GM21717 (cell line): ENCODE measurements around the gene HOXD12.

Source experiments
- ATAC-seq: cut with Tn5 transposase; IDR thresholded peaks from one replicate; pipeline ENCODE4 v1.9.1; 2021; ENCODE audit warnings: mild to moderate bottlenecking, moderate library complexity; ENCODE audit not compliant: unreplicated experiment

Gene HOXD12

GRCh38 chr2:176105078-176105729 is 5.6 kb downstream of the HOXD12 start:
- no peak for ATAC-seq

- ATAC-seq, result no peak
Measured at GRCh38 chr2:176105730-176106580, 6.4 kb downstream of the HOXD12 start.

DNA sequence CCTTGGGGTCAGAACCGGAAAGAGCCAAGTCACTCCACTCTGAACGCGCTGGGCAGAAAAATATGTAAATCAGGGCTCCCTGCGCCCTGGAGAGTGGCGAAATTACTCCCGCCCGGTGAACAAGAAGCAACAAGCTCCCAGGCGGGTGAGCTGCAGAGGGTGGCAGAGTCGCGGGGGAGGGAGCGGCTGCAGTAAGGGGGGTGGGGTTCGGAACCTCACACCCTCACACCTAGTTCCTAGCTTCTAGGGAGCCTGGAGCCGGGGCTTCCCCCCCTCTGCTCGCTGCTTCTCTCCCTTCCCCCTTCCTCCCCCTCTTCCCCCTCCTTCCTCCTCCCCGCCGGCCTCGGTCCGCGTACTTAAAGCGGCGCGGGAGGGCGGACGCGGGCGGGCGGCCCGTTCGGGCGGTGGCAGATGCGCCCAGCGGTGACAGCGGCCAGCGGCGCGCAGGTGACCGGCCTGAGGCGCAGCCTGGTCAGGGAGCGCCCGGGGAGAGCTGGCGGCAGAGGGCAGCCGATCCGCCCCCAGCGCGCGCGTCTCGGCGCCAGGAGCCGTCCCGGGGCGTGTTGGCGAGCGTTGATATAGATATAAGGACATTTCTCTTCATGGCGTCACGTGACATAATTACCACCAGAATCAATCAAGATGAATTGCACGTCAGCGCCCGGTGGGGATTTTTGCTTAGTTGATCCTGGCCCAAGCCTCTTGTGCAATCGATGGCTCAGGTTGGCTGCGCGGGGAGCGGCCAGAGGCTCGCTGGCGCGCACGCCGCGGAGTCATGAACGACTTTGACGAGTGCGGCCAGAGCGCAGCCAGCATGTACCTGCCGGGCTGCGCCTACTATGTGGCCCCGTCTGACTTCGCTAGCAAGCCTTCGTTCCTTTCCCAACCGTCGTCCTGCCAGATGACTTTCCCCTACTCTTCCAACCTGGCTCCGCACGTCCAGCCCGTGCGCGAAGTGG is 7.3 kb downstream of the HOXD12 start, which contains the start of gene HOXD11:
Gene HOXD11, plus strand, starts transcription at position 700 of the 959 bp plus-strand sequence. Its CDS starts 76 bp downstream, at position 776.
- no peak for ATAC-seq

- no peak for ATAC-seq
Measured at GRCh38 chr2:176107731-176108181, 8.2 kb downstream of the HOXD12 start.

- ATAC-seq, result no peak
Measured at GRCh38 chr2:176109192-176109901, 9.8 kb downstream of the HOXD12 start.

GRCh38 chr2:176109946-176110345 is 10.4 kb downstream of the HOXD12 start:
- ATAC-seq, result no peak

- no peak for ATAC-seq
Measured at GRCh38 chr2:176110415-176111308, 11.1 kb downstream of the HOXD12 start.

DNA sequence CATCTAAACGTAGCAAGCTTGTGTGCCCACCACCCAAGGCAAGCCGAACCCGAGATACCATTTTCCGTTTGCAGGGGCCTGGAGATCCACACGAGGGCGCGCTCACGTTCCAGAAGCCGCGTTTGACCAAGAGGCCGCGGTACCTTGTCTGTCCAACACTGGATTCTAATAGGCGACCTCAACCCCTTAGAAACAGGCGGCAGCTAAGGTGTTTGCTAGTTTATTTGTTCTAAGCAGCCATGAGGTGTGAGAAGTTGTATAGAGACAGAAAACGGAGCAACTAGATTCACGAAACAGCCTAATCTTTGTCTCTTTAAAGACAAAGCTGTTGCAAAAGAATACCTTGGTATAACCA is 11.7 kb downstream of the HOXD12 start:
- ATAC-seq, result no peak

- no peak for ATAC-seq
Measured at GRCh38 chr2:176111846-176112374, 12.3 kb downstream of the HOXD12 start.

- ATAC-seq, result no peak
Measured at GRCh38 chr2:176112375-176113302, 13.0 kb downstream of the HOXD12 start.

DNA sequence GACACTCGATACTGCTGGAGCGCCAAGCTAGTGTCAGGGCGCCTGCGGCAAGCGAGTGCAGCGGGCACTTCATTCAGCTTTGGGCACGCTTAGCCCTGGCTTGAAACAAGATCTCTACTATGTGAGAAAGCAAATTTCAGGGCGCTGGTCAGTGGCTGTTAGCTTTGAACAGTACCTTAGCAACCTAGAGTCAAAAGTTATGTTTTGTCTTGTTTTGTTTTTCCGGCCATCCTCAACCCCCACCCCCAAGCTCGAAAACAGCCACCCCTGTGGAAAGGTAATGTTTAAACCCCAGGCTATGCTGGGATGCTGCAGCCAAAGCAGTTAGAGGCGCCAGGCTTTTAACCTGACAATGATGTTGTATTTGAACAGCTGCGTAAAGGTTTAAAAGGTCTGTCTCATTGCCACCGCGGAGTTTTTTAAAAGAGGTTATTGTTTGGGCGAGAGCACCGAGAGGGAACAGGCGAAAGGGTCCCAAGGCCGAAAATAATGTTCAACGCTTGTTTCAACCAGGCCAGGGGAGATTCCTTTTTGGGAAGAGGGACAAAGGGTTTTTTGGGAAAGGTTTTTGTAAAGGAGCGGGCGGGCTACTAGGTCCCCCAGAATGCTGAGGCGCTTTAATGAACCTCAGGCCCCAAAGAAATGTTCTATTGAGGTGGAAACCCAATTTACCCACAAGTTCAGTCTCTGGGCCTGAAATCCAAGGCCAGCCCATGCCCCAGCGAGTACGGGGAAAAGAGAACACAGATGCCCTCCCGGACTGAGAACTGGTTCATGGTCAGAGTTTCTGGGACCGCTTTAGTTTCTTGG is 14.7 kb downstream of the HOXD12 start:
- no peak for ATAC-seq

GRCh38 chr2:176114930-176115625 is 15.5 kb downstream of the HOXD12 start:
- no peak for ATAC-seq

- no peak for ATAC-seq
Measured at GRCh38 chr2:176115883-176116813, 16.6 kb downstream of the HOXD12 start, which contains the start of gene HOXD10. HOXD10 (plus strand) TSS chr2:176116778; CDS start chr2:176116834, 56 bp downstream.

DNA sequence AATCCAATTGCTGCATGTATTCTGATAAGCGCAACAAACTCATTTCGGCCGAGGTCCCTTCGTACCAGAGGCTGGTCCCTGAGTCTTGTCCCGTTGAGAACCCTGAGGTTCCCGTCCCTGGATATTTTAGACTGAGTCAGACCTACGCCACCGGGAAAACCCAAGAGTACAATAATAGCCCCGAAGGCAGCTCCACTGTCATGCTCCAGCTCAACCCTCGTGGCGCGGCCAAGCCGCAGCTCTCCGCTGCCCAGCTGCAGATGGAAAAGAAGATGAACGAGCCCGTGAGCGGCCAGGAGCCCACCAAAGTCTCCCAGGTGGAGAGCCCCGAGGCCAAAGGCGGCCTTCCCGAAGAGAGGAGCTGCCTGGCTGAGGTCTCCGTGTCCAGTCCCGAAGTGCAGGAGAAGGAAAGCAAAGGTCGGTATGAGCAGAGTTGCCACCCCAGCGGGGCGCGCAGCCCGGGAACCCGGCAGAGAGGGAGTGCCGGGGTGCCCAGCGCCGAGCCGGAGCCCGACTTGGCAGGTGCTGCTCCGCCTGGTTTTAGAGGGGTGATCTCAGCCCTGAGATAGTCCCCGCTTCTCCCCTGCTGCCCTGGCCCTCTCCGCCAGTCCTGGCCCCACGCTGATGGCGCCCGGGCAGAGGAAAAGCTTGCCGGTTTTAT is 17.7 kb downstream of the HOXD12 start:
- no peak for ATAC-seq

- no peak for ATAC-seq
Measured at GRCh38 chr2:176117823-176118371, 18.3 kb downstream of the HOXD12 start.
